ENCODE results near the gene LRP1B. TPM values are rescaled to one million over a fixed set of nuclear protein-coding genes. Genes with fewer than 3 reads are reported as not detected.

LRP1B gene
- polyA plus RNA-seq, 1 of the 3 experiments (the other 2 are of a cell fraction): 0.28 TPM

DNA sequence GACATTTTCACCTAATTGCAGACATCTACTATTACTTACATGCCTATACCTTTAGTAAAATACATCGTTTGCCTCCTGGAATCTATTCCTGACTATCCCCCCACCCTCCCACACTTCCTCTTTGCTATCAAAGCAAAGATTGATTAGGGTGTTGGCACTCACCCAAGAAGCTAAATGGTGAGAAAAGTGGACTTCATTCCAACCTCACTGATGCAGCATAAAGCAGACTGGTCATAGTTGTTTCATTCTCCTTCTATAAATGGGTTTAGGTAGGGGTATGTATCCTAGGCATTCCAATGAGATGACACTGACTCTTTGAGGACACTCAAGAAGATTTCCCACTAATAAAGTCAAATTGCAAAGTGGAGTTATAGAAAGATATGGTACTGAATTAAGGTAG lies 97.4 kb downstream of the LRP1B start (continued):
- TF ChIP-seq USF2 (IDR thresholded peaks at IDR 0.05; ENCODE audit: borderline replicate concordance, low read depth, low read length) (no peak), GATA2 (CRISPR knock-in tag; IDR thresholded peaks at IDR 0.05) (no peak), EP300 (IDR thresholded peaks at IDR 0.05; ENCODE audit: borderline replicate concordance in 1 of 2, low read depth in 1 of 2, low read length in 1 of 2) (no peak), JUND (IDR thresholded peaks at IDR 0.05) (no peak), TEAD4 (IDR thresholded peaks at IDR 0.05; ENCODE audit: borderline replicate concordance, insufficient read depth) (no peak)

GRCh38 chr2:142031656-142032055 lies 99.2 kb downstream of the LRP1B start:
- Histone ChIP-seq H3K27me3 (ENCODE audit: insufficient read depth) (no peaks in the 10 kb centered on the region), H3K4me3 (ENCODE audit: low read depth in 2 of 2, low read length in 1 of 2) (no peak overlapping the region), H3K9me3 (no peaks in the 10 kb centered on the region), H2AFZ (ENCODE audit: low read depth) (no peak overlapping the region), H4K20me1 (ENCODE audit: insufficient read depth) (no peaks in the 10 kb centered on the region), H3K4me2 (no peak overlapping the region), H3K9me2 (no peaks in the 10 kb centered on the region), H3F3A (replicated peaks; ENCODE audit: insufficient read depth) (no peaks in the 10 kb centered on the region), H3K79me2 (ENCODE audit: insufficient read depth) (no peaks in the 10 kb centered on the region), H3K9ac (no peak overlapping the region), H3K27ac (ENCODE audit: low read depth in 2 of 2, low read length in 1 of 2) (no peak overlapping the region), H3K4me1 (ENCODE audit: control insufficient read depth in 1 of 2, insufficient read depth in 2 of 2, low read depth in 1 of 2, low read length in 1 of 2) (peaks cover under 1% of the 10 kb centered on the region in 2 experiments; a peak in 2 of 4 replicates), H3K36me3 (replicated peaks in 1 of 2; ENCODE audit: control insufficient read depth in 1 of 2, insufficient read depth in 2 of 2, low read length in 1 of 2) (no peaks in the 10 kb centered on the region)
- TF ChIP-seq TEAD4 (IDR thresholded peaks at IDR 0.05; ENCODE audit: borderline replicate concordance, insufficient read depth) (no peak), TAF1 (IDR thresholded peaks at IDR 0.05; ENCODE audit: borderline replicate concordance, low read depth, low read length) (no peak), RFX5 (IDR thresholded peaks at IDR 0.05; ENCODE audit: low read length) (no peak), IRF3 (IDR thresholded peaks at IDR 0.05; ENCODE audit: low read depth, low read length) (no peak), USF2 (IDR thresholded peaks at IDR 0.05; ENCODE audit: borderline replicate concordance, low read depth, low read length) (no peak)
- ChIA-PET CTCF (no interaction called here), POLR2A (no interaction called here)
- 84% methylated on average over 3 of the region's 3 CpGs for WGBS (ENCODE audit: low lambda C conversion rate)
- DNase-seq: no peak

DNA sequence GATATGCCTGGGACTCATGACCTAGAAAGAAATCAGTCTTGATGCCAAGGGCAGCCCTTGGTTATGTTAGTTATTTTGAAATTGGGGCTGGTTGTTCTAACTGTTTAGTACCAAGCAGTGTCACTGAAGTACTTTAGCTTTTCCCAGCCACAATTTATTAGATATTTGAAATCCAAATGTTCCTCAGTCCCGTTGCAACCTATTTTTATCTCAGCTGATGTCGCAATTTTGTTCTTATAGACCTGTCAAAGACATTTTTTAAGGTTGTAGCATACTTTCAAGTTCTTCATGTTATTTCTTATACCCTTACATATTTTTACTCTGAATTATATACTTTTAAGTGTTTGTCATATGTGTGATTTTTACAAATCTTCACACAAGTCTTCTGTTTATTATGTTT lies 100.1 kb downstream of the LRP1B start:
- ChIA-PET POLR2A (no interaction called here), CTCF (interaction anchor here (1.3 kb wide), 1 partner anchor 22 kb away, joined by 3 read pairs; no protein-coding TSS in a partner anchor)
- H3K27me3 ChIP-seq (ENCODE audit: insufficient read depth): no peaks in the 10 kb centered on the region
- no peak overlapping the region for H3K4me3 ChIP-seq (ENCODE audit: low read depth in 2 of 2, low read length in 1 of 2)
- H4K20me1 ChIP-seq (ENCODE audit: insufficient read depth): no peaks in the 10 kb centered on the region
- no peaks in the 10 kb centered on the region for H3K9me3 ChIP-seq
- no peak overlapping the region for H3K9ac ChIP-seq
- no peak overlapping the region for H2AFZ ChIP-seq (ENCODE audit: low read depth)
- H3K4me1 ChIP-seq (ENCODE audit: control insufficient read depth in 1 of 2, insufficient read depth in 2 of 2, low read depth in 1 of 2, low read length in 1 of 2): no peaks in the 10 kb centered on the region
- H3K27ac ChIP-seq (ENCODE audit: low read depth in 2 of 2, low read length in 1 of 2): no peak overlapping the region
- 58% methylated on average over 2 of the region's 2 CpGs for WGBS (ENCODE audit: low lambda C conversion rate)
- no peaks in the 10 kb centered on the region for H3F3A ChIP-seq (replicated peaks; ENCODE audit: insufficient read depth)
- H3K36me3 ChIP-seq (replicated peaks in 1 of 2; ENCODE audit: control insufficient read depth in 1 of 2, insufficient read depth in 2 of 2, low read length in 1 of 2): no peaks in the 10 kb centered on the region
- H3K79me2 ChIP-seq (ENCODE audit: insufficient read depth): no peaks in the 10 kb centered on the region
- H3K4me2 ChIP-seq: no peak overlapping the region
- no peaks in the 10 kb centered on the region for H3K9me2 ChIP-seq
- DNase-seq: no peak
- TF ChIP-seq USF2 (IDR thresholded peaks at IDR 0.05; ENCODE audit: borderline replicate concordance, low read depth, low read length): no peak
- no peak for TF ChIP-seq RCOR1 (IDR thresholded peaks at IDR 0.05; ENCODE audit: low read length)
- TF ChIP-seq CTCF (IDR thresholded peaks at IDR 0.05): no peak
- TF ChIP-seq GABPA (IDR thresholded peaks at IDR 0.05; ENCODE audit: low read depth): no peak
- TF ChIP-seq MXI1 (IDR thresholded peaks at IDR 0.05; ENCODE audit: low read depth, low read length): no peak
- TF ChIP-seq FOSL2 (IDR thresholded peaks at IDR 0.05; ENCODE audit: borderline replicate concordance, low read depth): no peak
- no peak for TF ChIP-seq TCF12 (IDR thresholded peaks at IDR 0.05)
- no peak for TF ChIP-seq RAD21 (IDR thresholded peaks at IDR 0.05; ENCODE audit: low read length)
- no peak for TF ChIP-seq IRF3 (IDR thresholded peaks at IDR 0.05; ENCODE audit: low read depth, low read length)
- no peak for TF ChIP-seq RXRA (IDR thresholded peaks at IDR 0.05; ENCODE audit: borderline replicate concordance, low read depth)
